ENCODE results near the gene PKIB.

- TF ChIP-seq CTCF (IDR thresholded peaks at IDR 0.05) = no peak
- TF ChIP-seq EZH2 (IDR thresholded peaks at IDR 0.05) = no peak
Measured at GRCh38 chr6:122621638-122622037, 11.4 kb downstream of the PKIB start.

All from neural progenitor cell (in vitro differentiated cells).